Measurements from ENCODE around the gene CUL3. TPM values are rescaled to one million over a fixed set of nuclear protein-coding genes. Genes with fewer than 3 reads are reported as not detected.

Gene CUL3
- total RNA-seq, 1 experiment from 2014 or later, result 30.3 TPM

DNA sequence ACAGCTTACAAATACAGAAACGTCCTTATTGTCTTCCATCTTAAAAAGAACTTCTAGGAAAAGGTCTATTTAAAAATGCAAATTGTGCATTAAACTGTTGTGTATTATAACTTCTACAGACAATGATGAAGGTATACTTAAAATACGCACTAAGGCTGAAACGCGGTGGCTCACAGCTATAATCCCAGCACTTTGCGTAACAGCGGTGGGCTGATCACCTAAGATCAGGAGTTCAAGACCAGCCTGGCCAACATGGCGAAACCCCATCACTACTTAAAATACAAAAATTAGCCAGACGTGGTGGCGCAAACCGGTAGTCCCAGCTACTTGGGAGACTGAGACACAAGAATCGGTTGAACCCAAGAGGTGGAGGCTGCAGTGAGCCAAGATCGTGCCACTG is 4.9 kb downstream of the CUL3 start:
- no peak for DNase-seq (ENCODE audit: low spot score)

DNA sequence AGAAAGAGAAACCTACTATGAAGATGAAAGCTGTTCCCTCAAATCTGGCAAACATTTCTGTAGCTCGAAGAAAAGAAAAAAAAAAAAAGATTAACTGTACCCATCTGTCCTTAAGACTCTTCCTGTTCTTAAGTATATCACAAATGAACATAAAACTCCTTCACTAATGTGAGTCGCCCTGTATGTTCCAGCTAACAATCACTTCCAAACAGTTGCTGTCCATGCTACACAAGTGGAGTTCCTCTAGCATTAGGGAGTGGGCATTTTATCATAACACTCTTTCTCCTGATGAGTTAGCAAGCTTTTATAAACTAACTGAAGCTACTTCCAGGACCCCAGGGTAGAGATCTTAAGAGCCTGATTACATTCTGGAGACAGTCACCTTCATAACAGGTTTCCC is 5.8 kb downstream of the CUL3 start:
- no peak for DNase-seq (ENCODE audit: low spot score)

DNA sequence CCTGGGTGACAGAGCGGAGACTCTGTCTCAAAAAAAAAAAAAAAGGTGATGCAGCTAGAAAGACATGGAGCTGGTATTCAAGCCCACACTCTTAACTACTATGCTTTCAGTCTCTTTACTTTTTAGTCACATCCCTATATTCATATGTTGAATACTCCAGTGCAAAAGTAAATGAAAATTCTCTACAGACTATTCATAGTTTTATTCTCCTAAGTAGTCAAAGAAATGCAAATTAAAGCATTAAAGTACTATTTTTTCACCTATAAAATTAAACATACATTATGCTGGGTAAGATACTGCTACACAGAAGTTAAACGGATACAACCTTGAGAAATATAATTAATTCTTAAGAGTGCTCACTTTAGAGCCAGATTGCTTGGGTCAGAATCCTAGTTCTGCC is 7.6 kb downstream of the CUL3 start:
- DNase-seq (ENCODE audit: low spot score), result no peak

DNA sequence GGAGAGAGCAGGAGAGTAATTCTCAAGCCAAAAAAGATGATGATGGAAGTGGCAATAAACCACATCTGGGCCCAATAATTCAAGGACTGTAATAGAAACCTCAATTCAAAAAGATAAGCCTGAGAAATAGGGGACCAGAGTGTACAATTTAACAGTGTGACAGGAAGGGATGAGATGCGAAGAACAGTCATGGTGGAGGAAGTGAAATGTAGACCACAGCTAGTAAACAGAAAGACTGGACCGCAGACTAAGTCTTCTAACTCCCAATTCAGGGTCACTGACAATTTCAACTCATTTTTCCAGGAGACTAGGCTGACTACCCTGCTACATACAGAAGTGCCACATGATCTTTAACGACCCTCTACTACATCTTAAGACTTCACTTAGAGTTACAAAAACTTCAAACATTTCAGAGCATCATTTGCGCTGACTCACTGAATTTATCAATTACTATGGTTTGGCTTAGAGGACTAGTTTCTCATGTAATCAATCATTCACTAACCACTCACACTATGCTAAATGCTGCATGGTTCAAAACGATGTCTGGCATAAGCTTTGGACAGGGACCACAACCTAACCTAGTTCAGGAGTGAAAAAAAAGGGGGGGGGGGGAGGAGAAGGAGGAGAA is 9.0 kb downstream of the CUL3 start:
- no peak for DNase-seq (ENCODE audit: low spot score)

DNA sequence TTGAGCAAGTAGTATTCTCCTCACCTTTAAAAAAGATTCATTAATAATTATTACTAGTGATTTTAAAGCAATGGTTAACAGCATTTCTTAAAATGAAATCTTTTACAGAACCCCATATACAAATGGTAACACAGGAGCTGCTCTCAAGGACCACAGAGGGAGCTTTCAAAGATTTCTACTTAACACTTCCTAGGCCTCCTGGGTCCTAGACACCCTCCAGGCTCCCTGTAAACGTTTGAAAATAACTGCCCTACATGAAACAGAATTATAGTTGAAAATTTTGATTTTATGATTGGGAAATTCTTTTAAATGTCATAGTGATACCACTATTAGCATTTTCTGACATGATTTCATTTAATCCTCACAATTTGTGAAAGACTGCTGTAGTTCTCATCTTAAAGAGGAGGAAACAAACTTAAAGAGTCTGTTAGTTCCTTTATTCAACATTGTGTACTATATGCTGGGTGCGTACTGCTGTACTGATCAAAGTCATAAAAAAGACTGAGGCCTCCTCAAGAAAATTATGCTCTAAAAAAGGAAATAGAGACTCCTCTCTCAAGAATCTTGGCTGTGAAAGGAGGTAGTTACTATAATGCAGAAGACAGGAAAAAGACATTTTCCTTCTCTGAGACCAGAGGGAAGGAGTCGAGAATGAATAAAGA is 10.6 kb downstream of the CUL3 start:
- DNase-seq (ENCODE audit: low spot score), result no peak

DNA sequence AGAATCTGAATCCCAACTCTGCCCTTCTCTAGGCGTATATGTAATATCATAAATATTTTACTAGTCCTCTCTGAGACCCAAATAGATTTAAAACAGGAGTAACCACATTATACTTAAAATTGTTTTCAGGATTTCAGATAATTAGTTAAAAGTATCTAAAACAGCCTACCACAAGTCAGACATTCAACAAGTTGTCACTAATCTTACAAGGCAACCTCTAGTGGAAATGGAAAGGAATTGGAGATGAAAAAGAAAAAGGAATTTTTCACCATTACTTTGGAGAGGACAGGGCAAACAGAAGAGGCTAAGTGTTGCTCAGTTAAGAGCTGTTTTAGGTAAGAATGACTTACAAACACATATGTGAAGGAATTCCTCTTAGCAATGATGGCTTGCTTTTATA is 11.4 kb downstream of the CUL3 start:
- no peak for DNase-seq (ENCODE audit: low spot score)

DNA sequence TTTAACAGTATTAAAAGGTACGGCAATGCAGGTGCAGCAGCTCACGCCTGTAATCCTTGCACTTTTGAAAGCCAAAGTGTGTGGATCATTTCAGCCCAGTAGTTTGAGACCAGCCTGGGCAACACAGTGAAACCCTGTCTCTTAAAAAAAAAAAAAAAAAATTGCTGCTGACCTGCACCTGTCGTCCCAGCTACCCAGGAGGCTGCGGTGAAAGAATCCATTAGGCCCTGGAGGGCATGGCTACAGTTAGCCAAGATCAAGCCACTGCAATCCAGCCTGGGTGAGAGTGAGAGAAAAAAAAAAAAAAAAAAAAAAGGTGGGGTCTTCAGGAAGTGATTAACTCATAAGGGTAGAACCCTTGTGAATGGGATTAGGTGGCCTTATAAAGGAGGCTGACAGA is 12.8 kb downstream of the CUL3 start:
- no peak for DNase-seq (ENCODE audit: low spot score)

DNA sequence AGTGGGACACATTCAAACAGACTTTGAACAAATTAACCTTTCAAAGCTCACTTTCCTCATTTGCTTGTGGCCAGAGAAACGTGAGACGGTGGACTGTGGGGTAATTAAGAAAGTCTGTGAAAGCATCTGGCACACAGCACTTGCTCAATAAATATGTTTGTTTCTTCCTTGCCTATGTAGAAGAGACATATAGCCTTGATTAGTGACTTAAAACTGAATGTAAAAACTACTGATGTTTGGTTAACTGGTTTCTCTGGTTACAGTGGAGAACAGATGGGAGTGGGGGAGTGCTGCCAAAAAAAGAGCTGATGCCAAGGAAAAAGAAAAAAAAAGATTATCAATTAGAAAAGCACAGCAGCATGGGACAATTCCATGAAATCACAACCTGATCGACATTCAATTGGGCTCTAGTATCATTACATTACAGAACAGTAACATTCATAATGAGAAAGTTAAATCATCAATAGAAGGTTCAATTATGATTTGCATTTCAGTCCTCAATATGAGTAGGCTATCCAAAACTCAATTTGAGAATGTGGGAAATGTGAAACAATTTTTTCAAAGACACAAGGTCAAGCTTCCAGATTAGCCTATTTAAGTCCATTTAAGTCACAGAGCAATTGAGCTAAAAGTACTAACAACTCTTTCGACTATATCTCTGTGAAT is 14.7 kb downstream of the CUL3 start:
- DNase-seq (ENCODE audit: low spot score), result no peak

DNA sequence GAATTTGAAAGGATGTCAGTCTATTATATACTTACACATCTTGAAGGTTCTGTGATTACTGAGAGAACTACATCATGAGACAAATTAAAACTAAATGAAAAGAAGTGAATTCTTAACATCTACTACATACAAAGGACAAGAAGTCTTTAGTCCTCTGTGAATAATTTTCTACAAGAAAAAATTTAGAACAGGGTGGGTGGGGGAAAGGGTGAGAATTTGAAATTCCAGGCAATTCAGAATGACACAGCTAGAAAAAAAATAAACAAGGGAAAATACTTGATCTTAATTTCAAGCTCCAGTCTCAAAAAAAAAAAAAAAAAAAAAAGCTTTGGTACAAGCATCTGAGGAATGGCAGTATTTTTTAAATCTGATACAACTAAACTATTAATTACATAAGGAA is 15.5 kb downstream of the CUL3 start:
- no peak for DNase-seq (ENCODE audit: low spot score)

DNA sequence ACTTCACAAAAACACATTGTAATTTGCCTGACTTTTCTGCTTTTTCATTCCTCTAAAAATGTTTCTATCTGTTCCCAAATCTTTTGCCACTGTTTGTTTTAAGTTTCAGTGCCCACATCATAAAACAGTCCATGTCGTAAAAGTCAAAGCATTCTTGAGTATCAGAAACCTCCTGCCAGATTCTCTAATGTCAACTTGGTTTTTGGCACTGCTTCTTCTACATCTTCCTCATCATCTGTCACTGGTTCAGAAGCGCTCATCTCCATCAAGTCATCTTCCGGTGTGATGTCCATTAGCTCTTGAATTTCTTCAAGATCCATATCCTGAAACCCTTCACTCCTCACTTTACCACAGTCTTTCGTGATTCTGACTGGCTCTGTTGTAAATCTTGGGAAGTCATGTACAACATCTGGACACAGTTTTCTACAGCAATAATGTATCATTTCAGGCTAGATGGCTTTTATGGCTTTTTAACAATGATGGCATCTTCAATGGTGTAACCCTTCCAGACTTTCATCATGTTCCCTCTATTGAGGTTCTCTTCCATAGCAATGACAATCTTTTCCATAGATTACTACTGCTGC is 19.6 kb downstream of the CUL3 start:
- no peak for DNase-seq (ENCODE audit: low spot score)

DNA sequence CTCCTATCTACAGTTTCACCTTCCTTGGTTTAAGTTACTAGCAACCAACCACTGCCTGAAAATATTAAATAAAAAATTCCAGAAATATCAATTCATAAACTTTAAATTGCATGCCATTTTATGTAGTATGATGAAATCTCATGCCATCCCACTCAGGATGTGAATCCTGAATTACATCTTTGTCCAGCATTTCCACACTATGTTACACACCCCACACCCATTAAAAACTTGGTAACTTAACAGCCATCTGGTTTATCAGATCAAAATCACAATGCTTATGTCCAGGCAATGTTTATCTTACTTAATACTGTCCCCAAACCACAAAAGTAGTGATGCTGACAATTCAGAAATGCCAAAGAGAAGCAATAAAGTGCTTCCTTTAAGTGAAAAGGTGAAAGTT is 21.6 kb downstream of the CUL3 start:
- DNase-seq (ENCODE audit: low spot score), result no peak

DNA sequence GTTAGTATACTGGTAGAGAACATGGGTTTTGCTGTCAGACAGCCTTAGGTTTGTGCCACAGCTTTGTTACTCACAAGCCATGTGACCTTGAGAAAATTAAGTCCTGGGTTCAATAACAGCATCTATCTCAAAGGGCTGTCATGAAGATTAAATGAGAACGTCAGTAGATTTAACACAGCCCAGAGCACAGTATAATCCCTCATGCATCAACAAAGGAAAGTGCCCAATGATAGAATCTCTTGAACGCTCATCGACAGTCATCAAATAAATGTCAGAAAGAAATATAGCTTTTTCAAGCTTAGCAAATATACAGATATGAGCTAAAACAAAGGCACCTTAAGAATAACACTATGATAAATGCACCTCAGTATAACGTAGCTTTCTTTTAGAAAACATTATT is 22.3 kb downstream of the CUL3 start:
- DNase-seq (ENCODE audit: low spot score), result no peak

DNA sequence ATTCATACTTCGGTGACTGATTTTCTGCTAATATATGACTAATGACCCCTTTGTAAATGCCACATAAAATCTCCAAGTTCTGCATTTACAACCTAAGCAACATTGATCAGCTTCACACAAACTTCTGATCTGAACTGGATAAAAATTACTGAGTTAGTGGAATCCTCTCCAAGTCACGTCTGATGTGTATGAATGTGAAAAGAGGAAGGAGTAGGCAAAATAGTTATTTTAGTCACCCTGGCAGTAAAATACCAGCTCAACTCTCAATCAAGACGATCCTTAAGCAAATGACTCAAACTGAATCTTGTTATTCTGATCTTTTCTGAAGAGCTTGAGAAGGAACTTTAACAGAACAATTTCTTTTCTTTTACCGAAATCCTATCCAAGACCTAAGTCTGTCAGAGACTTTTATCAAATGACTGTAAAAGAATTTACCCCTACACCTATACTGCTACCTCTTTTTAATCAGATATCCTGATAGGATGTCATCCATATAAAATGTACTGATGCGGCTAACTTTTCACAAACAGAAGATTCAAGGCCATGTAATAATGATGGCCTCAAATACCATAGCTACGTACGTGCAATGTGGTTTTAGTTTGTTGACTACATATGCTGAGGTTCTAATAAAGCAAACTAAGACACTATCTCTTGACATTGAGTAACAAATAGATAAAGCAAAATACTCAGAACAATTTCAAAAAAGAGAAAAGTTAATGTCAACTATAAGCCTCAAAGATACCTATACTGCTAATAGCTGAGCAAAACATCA is 23.7 kb downstream of the CUL3 start:
- no peak for DNase-seq (ENCODE audit: low spot score)

DNA sequence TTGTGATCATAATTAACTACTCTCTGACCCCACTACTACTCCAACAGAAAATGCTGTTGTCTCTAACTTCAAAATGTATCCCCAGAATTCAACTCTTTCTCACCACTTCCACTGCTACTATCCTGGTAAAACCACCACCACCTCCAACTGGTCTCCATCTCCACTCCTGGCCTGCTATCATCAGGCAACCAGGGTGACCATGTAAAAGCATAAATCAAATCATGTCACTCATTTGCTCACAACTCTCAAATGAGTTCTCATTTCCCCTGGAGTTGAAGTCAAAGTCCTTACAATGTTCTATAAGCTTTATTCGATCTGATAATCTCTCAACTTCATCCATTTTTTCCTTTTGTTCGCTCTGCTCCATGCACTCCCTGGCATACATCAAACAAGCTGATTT is 24.6 kb downstream of the CUL3 start:
- DNase-seq (ENCODE audit: low spot score), result no peak

DNA sequence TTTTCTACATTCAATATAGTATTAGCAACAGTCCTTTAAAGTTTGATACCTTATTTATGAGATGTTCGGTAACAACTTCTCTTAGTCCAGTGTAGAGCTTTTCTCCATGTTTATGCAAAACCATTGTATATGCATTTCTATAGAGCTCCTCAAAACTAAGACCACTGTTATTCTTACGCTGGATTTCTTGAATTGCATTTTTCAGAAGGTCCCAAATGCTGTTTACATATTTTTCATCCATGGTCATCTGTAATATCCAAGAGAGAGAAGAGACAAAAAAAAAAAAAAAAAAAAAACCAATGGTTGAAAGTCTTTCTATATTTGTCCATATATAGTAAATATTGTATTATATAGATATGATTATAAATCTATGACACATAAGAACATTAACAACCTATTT is 27.6 kb downstream of the CUL3 start:
- no peak for DNase-seq (ENCODE audit: low spot score)

DNA sequence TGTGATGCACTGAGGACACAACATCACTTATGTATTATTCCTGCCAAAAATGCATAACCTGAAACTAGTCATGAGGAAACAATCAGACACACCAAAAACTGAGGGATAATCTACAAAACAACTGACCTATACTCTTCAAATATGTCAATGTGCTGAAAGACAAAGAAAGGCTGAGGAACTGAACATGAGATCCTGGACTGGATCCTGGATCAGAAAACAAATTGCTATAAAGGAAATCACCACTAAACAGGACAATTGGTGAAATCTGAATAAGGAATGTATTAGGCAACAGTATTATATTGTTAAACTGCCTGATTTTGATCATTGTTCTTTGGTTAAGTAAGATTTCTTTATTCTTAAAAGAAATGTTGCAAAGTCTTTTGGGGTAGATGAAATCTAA is 28.8 kb downstream of the CUL3 start:
- DNase-seq (ENCODE audit: low spot score), result no peak

DNA sequence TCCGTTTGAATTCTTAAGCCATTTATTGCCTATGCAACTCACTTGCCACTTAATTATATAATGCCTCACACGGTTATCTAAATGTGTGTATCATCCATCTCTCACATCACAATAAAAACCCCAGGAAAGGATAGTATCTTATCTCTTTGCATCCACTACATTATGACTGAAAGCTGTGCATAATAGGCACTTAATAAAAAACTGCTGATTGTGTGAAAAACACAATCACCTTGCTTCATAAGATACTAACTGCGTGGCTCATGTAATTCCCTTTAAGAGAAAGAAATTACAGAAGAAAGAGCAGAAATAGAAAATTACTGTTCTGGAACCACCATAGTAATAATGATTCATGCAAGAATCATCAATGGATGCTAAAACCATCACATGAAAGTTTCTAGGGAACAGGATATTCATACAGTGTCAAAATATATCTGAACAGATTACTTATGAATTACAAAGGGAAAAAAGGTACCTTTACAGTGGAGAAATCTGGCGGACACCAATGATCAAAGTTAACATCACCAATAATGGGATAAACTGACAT is 29.3 kb downstream of the CUL3 start:
- DNase-seq (ENCODE audit: low spot score), result no peak

DNA sequence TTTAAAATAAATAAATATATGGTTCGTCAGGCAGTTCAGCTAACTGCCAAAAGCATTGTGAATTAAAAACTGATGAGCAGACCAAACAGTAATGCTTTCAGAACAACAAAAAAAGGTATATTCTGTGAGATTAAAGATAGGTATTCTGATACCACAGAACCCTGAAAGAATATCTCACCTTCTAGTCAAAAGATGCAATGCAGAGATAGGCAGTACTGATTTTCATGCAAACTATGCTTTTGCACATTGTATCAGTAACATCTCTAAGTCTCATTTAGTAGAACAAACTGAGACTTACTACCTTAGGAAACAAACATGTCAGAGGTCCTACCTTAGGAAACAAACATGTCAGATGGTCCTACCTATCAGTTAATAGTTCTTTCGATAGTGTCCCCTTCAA is 32.4 kb downstream of the CUL3 start:
- no peak for DNase-seq (ENCODE audit: low spot score)

DNA sequence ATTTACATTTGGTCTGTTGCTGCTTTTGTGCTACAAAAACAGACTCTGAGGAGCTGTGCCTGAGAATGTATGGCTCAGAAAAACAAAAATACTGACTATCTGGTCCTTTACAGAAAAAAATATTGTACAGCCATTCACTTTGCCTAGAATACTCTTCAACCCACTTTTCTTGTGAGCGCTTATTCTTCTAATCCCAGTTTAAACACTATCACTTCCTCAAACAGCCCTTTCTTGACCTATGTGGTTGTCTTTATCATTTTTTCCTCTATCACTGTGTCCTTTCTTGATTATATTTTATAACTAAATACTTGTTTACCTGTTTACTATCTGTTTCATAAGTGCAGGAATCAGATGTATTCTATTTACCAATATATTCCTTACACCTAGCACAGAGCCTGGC is 33.5 kb downstream of the CUL3 start:
- DNase-seq (ENCODE audit: low spot score), result no peak

DNA sequence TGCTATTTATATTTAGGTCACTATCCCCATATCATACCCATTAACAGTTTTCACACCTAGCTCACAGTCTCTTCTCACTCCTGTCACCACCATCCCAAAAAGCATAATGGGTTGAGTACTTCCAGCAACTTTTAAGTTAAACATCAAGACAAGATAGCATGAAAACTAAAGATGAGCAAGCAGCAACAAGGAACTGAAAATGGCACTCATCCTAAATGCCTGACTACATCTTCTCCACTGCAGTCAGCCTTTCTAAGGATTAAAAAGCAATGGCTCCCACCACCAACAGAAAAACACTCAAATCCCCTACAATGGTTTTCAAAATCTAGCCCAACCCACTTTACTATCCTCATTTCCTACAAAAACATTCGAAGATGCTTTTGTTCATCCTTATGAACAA is 38.2 kb downstream of the CUL3 start:
- no peak for DNase-seq (ENCODE audit: low spot score)

DNA sequence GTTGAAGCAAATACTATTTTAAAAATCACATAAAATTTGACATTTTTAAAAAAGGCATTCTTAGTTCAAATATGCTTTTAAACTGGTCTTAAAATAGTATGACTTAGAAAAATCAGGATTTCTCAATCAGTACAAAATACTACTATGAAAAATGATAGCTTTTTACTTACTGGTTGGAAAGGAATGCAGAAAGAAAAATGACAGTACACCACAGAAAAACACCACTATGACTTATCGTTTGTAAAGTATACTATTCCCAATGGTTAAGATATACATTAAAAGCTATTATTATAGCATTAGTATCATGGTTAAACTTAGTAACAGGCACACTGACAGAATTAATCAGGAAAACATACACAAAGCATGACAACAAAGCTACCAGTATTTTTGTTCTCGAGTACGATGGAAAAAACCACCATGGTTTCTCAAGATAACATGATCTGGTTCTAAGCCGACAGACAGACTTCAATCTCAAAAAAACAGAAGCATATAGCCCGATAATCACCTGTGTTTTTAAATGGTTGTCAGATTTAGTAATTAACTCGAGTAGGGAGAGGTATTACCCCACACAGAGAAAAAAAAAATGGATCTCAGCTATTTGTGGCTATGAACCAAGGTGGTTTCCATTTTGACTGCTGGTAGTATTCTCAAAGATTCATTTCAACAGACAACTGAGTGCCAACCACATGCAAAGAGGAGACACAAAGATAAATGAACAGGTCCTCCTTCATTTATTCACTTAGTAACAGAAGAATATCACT is 39.1 kb downstream of the CUL3 start:
- DNase-seq (ENCODE audit: low spot score), result no peak
